GM23338 (cell line): Measurements from ENCODE around the gene IRX2.

Experiments
- CREB1 ChIP-seq: fragments of 250-450 bp; sonication (Bioruptor Pico); IDR thresholded peaks from 2 replicates; pipeline ENCODE4 v1.5.0; 2020; ENCODE audit warnings: low read depth, mild to moderate bottlenecking, moderate library complexity
- EZH2 ChIP-seq: fragments of 200-600 bp; sonication (generic); IDR thresholded peaks from one replicate; pipeline ENCODE4 v1.8.0; 2017; ENCODE audit warnings: antibody characterized with exemption, mild to moderate bottlenecking, low read depth; ENCODE audit not compliant: unreplicated experiment
- EZH2phosphoT487 ChIP-seq: fragments of 200-600 bp; sonication (generic); IDR thresholded peaks from one replicate; pipeline ENCODE4 v1.8.1; 2018; ENCODE audit warnings: antibody characterized with exemption; ENCODE audit not compliant: unreplicated experiment
- JUNB ChIP-seq: IDR thresholded peaks from one replicate; pipeline ENCODE4 v1.6.1; 2016; ENCODE audit warnings: antibody characterized with exemption; ENCODE audit not compliant: unreplicated experiment
- NANOG ChIP-seq: IDR thresholded peaks from 2 replicates; pipeline ENCODE4 v1.6.1; 2016; ENCODE audit warnings: antibody characterized with exemption, borderline replicate concordance
- POLR2AphosphoS5 ChIP-seq: IDR thresholded peaks from 2 replicates; pipeline ENCODE4 v1.6.1; 2016; ENCODE audit warnings: antibody characterized with exemption, low read depth
- STAT1 ChIP-seq: IDR thresholded peaks from one replicate; pipeline ENCODE4 v1.6.1; 2016; ENCODE audit warnings: antibody characterized with exemption; ENCODE audit not compliant: unreplicated experiment
- ZNF114 ChIP-seq: fragments of 250-450 bp; sonication (Bioruptor Pico); IDR thresholded peaks from 2 replicates; pipeline ENCODE4 v1.5.0; 2020; ENCODE audit warnings: mild to moderate bottlenecking, moderate library complexity
- ZNF331 ChIP-seq: fragments of 250-450 bp; sonication (Bioruptor Pico); IDR thresholded peaks from 2 replicates; pipeline ENCODE4 v1.5.0; 2020; ENCODE audit warnings: low read depth, mild to moderate bottlenecking, moderate library complexity
- TF ChIP-seq, protein P1 (sequence below), 2 experiments: fragments of 200-600 bp in 1 of 2; sonication (generic) in 1 of 2; conservative IDR thresholded peaks; 2 replicates each; pipeline versions ENCODE4 v1.5.1 to v1.6.1; 2016 to 2017; ENCODE audit warnings: antibody characterized with exemption in 2 of 2, low read depth in 2 of 2, mild to moderate bottlenecking in 2 of 2, moderate library complexity in 1 of 2
- TF ChIP-seq, protein P2 (sequence below): IDR thresholded peaks from one replicate; pipeline ENCODE4 v1.6.1; 2018; ENCODE audit warnings: antibody characterized with exemption; ENCODE audit not compliant: unreplicated experiment
- TF ChIP-seq, protein P3 (sequence below): fragments of 250-450 bp; sonication (Bioruptor Pico); IDR thresholded peaks from 2 replicates; pipeline ENCODE4 v1.5.0; 2020; ENCODE audit warnings: mild to moderate bottlenecking, moderate library complexity
- TF ChIP-seq, protein P4 (sequence below): IDR thresholded peaks from 2 replicates; pipeline ENCODE4 v1.6.1; 2016; ENCODE audit warnings: antibody characterized with exemption

DNA sequence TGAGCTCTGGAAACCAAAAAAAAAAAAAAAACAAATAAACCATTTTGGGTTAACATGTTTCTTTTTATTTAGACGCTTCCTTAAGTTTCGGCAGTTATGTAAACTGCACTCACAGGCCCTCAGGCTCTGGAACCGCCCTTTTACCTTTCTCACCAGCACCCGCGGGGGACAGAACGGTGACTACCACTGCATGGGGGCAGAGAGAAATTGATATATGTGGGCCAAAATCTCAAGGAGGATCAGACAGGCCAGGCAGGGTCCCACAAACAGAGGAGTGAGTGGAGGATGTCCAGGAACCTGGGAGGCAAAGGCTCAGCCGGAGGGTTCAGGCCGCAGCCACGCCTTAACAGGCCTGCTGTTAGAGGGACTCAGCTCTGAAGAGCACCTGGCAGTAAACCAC is 54.4 kb downstream of the IRX2 start:
- TF ChIP-seq, protein P1, sequence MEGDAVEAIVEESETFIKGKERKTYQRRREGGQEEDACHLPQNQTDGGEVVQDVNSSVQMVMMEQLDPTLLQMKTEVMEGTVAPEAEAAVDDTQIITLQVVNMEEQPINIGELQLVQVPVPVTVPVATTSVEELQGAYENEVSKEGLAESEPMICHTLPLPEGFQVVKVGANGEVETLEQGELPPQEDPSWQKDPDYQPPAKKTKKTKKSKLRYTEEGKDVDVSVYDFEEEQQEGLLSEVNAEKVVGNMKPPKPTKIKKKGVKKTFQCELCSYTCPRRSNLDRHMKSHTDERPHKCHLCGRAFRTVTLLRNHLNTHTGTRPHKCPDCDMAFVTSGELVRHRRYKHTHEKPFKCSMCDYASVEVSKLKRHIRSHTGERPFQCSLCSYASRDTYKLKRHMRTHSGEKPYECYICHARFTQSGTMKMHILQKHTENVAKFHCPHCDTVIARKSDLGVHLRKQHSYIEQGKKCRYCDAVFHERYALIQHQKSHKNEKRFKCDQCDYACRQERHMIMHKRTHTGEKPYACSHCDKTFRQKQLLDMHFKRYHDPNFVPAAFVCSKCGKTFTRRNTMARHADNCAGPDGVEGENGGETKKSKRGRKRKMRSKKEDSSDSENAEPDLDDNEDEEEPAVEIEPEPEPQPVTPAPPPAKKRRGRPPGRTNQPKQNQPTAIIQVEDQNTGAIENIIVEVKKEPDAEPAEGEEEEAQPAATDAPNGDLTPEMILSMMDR (conservative IDR thresholded peaks at IDR 0.05; ENCODE audit: low read depth in 2 of 2): no peak
- TF ChIP-seq EZH2: no peak
- TF ChIP-seq POLR2AphosphoS5: no peak
- no peak for TF ChIP-seq EZH2phosphoT487
- TF ChIP-seq JUNB: no peak
- TF ChIP-seq, protein P2, sequence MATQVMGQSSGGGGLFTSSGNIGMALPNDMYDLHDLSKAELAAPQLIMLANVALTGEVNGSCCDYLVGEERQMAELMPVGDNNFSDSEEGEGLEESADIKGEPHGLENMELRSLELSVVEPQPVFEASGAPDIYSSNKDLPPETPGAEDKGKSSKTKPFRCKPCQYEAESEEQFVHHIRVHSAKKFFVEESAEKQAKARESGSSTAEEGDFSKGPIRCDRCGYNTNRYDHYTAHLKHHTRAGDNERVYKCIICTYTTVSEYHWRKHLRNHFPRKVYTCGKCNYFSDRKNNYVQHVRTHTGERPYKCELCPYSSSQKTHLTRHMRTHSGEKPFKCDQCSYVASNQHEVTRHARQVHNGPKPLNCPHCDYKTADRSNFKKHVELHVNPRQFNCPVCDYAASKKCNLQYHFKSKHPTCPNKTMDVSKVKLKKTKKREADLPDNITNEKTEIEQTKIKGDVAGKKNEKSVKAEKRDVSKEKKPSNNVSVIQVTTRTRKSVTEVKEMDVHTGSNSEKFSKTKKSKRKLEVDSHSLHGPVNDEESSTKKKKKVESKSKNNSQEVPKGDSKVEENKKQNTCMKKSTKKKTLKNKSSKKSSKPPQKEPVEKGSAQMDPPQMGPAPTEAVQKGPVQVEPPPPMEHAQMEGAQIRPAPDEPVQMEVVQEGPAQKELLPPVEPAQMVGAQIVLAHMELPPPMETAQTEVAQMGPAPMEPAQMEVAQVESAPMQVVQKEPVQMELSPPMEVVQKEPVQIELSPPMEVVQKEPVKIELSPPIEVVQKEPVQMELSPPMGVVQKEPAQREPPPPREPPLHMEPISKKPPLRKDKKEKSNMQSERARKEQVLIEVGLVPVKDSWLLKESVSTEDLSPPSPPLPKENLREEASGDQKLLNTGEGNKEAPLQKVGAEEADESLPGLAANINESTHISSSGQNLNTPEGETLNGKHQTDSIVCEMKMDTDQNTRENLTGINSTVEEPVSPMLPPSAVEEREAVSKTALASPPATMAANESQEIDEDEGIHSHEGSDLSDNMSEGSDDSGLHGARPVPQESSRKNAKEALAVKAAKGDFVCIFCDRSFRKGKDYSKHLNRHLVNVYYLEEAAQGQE: no peak
- TF ChIP-seq CREB1 (CRISPR knock-in tag): no peak
- no peak for TF ChIP-seq ZNF114 (CRISPR knock-in tag)
- TF ChIP-seq STAT1: no peak
- no peak for TF ChIP-seq ZNF331 (CRISPR knock-in tag)
- TF ChIP-seq, protein P3, sequence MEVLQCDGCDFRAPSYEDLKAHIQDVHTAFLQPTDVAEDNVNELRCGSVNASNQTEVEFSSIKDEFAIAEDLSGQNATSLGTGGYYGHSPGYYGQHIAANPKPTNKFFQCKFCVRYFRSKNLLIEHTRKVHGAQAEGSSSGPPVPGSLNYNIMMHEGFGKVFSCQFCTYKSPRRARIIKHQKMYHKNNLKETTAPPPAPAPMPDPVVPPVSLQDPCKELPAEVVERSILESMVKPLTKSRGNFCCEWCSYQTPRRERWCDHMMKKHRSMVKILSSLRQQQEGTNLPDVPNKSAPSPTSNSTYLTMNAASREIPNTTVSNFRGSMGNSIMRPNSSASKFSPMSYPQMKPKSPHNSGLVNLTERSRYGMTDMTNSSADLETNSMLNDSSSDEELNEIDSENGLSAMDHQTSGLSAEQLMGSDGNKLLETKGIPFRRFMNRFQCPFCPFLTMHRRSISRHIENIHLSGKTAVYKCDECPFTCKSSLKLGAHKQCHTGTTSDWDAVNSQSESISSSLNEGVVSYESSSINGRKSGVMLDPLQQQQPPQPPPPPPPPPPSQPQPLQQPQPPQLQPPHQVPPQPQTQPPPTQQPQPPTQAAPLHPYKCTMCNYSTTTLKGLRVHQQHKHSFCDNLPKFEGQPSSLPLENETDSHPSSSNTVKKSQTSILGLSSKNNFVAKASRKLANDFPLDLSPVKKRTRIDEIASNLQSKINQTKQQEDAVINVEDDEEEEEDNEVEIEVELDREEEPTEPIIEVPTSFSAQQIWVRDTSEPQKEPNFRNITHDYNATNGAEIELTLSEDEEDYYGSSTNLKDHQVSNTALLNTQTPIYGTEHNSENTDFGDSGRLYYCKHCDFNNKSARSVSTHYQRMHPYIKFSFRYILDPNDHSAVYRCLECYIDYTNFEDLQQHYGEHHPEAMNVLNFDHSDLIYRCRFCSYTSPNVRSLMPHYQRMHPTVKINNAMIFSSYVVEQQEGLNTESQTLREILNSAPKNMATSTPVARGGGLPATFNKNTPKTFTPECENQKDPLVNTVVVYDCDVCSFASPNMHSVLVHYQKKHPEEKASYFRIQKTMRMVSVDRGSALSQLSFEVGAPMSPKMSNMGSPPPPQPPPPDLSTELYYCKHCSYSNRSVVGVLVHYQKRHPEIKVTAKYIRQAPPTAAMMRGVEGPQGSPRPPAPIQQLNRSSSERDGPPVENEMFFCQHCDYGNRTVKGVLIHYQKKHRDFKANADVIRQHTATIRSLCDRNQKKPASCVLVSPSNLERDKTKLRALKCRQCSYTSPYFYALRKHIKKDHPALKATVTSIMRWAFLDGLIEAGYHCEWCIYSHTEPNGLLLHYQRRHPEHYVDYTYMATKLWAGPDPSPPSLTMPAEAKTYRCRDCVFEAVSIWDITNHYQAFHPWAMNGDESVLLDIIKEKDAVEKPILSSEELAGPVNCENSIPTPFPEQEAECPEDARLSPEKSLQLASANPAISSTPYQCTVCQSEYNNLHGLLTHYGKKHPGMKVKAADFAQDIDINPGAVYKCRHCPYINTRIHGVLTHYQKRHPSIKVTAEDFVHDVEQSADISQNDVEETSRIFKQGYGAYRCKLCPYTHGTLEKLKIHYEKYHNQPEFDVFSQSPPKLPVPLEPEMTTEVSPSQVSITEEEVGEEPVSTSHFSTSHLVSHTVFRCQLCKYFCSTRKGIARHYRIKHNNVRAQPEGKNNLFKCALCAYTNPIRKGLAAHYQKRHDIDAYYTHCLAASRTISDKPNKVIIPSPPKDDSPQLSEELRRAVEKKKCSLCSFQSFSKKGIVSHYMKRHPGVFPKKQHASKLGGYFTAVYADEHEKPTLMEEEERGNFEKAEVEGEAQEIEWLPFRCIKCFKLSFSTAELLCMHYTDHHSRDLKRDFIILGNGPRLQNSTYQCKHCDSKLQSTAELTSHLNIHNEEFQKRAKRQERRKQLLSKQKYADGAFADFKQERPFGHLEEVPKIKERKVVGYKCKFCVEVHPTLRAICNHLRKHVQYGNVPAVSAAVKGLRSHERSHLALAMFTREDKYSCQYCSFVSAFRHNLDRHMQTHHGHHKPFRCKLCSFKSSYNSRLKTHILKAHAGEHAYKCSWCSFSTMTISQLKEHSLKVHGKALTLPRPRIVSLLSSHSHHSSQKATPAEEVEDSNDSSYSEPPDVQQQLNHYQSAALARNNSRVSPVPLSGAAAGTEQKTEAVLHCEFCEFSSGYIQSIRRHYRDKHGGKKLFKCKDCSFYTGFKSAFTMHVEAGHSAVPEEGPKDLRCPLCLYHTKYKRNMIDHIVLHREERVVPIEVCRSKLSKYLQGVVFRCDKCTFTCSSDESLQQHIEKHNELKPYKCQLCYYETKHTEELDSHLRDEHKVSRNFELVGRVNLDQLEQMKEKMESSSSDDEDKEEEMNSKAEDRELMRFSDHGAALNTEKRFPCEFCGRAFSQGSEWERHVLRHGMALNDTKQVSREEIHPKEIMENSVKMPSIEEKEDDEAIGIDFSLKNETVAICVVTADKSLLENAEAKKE (CRISPR knock-in tag): no peak
- TF ChIP-seq NANOG: no peak
- TF ChIP-seq, protein P4, sequence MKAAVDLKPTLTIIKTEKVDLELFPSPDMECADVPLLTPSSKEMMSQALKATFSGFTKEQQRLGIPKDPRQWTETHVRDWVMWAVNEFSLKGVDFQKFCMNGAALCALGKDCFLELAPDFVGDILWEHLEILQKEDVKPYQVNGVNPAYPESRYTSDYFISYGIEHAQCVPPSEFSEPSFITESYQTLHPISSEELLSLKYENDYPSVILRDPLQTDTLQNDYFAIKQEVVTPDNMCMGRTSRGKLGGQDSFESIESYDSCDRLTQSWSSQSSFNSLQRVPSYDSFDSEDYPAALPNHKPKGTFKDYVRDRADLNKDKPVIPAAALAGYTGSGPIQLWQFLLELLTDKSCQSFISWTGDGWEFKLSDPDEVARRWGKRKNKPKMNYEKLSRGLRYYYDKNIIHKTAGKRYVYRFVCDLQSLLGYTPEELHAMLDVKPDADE: no peak
